Tibial nerve (tissue), 4 donors: ENCODE data around the gene CAMSAP3.

Experiments
- EP300 ChIP-seq, 2 donors: sonication (generic); formaldehyde crosslinking; IDR thresholded peaks; one replicate each; pipeline ENCODE4 v1.6.1; 2017; ENCODE audit warnings: antibody characterized with exemption in 2 of 2, mild to moderate bottlenecking in 1 of 2
- POLR2A ChIP-seq, 2 donors: fragments of 450-650 bp; IDR thresholded peaks; one replicate each; pipeline ENCODE4 v1.6.1; 2017; ENCODE audit warnings: antibody characterized with exemption in 2 of 2, mild to moderate bottlenecking in 2 of 2, moderate library complexity in 2 of 2
- TF ChIP-seq, protein P1 (sequence below), 5 experiments: fragments of 200-600 bp in 3 of 5; fragments of 450-650 bp in 2 of 5; sonication (generic) in 3 of 5; IDR thresholded peaks; one replicate each; pipeline ENCODE4 v1.5.1; 2016 to 2019; ENCODE audit warnings: antibody characterized with exemption in 5 of 5, mild to moderate bottlenecking in 3 of 5, moderate library complexity in 2 of 5

GRCh38 chr19:7611541-7612279 is 16.0 kb downstream of the CAMSAP3 start:
- TF ChIP-seq, protein P1, sequence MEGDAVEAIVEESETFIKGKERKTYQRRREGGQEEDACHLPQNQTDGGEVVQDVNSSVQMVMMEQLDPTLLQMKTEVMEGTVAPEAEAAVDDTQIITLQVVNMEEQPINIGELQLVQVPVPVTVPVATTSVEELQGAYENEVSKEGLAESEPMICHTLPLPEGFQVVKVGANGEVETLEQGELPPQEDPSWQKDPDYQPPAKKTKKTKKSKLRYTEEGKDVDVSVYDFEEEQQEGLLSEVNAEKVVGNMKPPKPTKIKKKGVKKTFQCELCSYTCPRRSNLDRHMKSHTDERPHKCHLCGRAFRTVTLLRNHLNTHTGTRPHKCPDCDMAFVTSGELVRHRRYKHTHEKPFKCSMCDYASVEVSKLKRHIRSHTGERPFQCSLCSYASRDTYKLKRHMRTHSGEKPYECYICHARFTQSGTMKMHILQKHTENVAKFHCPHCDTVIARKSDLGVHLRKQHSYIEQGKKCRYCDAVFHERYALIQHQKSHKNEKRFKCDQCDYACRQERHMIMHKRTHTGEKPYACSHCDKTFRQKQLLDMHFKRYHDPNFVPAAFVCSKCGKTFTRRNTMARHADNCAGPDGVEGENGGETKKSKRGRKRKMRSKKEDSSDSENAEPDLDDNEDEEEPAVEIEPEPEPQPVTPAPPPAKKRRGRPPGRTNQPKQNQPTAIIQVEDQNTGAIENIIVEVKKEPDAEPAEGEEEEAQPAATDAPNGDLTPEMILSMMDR (IDR thresholded peaks at IDR 0.05) = no peak
- TF ChIP-seq POLR2A (IDR thresholded peaks at IDR 0.05) (no peak), EP300 (IDR thresholded peaks at IDR 0.05) (no peak)
